GM21717 (cell line): ENCODE results near the gene LIPE.

Source experiments
- ATAC-seq: cut with Tn5 transposase; IDR thresholded peaks from one replicate; pipeline ENCODE4 v1.9.1; 2021; ENCODE audit warnings: mild to moderate bottlenecking, moderate library complexity; ENCODE audit not compliant: unreplicated experiment

The LIPE gene

GRCh38 chr19:42360787-42361544 is 66.2 kb downstream of the LIPE start:
- ATAC-seq: no peak

DNA sequence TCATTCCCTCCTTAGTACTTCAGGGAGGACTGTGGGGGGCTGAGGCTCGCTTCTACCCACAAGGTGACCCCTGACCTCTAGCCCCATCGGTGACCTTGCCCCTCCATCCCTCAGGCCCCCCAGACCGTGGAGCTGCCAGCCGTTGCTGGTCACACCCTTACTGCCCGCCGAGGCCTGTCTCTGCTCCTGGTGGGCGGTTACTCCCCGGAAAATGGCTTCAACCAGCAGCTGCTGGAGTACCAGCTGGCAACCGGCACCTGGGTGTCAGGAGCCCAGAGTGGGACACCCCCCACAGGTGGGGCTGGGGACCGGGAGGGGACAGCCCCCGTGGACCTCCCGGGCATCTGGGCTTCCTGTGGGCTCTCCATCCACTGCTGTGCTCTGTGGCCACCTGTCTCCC is 69.9 kb downstream of the LIPE start:
- no peak for ATAC-seq

DNA sequence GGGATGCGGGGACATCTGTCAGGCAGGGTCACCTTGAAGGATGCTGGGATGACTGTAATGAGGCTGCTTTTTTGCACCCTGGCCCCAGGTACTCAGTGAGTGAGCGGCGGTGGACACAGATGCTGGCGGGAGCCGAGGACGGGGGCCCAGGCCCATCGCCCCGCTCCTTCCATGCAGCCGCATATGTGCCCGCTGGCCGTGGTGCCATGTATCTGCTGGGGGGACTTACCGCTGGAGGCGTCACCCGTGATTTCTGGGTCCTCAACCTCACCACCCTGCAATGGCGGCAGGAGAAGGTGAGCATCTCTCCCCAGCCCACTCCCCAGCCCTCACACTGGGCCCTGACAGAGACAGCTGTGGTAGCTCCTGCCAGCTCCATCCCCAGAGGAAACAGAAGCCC is 70.5 kb downstream of the LIPE start:
- no peak for ATAC-seq

DNA sequence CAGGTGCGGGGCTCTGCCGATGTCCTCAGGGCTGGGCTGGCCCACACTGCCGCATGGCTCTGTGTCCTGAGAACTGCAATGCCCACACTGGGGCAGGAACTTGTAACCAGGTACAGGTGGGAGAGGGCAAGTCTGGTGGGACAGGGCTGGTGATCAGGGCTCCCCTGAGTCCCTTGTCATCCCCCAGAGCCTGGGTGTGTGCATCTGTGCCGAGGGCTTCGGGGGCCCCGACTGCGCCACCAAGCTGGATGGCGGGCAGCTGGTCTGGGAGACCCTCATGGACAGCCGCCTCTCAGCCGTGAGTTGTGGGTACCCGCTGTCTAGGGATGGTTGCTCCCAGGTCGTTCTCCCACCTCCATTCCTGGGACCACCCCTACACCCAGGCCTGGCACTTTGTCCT is 71.3 kb downstream of the LIPE start:
- ATAC-seq: no peak

DNA sequence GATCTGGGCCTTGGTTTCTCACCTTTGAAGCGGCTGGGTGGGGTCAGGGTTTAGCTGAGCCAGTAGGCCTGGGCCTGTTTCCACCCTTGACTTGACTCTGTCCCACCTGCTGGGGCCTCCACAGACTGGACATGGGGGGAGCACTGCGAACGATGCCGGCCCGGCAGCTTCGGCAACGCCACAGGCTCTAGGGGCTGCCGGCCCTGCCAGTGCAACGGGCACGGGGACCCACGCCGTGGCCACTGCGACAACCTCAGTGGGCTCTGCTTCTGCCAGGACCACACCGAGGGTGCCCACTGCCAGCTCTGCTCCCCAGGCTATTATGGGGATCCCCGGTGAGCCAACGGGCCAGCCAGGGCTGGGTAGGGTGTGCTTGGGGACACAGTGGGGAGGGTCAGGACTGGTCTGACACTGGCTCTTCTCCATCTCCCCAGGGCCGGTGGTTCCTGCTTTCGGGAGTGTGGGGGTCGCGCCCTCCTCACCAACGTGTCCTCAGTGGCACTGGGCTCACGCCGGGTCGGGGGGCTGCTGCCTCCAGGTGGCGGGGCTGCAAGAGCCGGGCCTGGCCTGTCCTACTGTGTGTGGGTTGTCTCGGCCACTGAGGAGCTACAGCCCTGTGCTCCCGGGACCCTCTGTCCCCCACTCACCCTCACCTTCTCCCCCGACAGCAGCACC is 73.7 kb downstream of the LIPE start:
- ATAC-seq: no peak

GRCh38 chr19:42352301-42353259 is 74.6 kb downstream of the LIPE start:
- ATAC-seq: no peak
